ENCODE results near the gene IGSF23.

The IGSF23 gene

DNA sequence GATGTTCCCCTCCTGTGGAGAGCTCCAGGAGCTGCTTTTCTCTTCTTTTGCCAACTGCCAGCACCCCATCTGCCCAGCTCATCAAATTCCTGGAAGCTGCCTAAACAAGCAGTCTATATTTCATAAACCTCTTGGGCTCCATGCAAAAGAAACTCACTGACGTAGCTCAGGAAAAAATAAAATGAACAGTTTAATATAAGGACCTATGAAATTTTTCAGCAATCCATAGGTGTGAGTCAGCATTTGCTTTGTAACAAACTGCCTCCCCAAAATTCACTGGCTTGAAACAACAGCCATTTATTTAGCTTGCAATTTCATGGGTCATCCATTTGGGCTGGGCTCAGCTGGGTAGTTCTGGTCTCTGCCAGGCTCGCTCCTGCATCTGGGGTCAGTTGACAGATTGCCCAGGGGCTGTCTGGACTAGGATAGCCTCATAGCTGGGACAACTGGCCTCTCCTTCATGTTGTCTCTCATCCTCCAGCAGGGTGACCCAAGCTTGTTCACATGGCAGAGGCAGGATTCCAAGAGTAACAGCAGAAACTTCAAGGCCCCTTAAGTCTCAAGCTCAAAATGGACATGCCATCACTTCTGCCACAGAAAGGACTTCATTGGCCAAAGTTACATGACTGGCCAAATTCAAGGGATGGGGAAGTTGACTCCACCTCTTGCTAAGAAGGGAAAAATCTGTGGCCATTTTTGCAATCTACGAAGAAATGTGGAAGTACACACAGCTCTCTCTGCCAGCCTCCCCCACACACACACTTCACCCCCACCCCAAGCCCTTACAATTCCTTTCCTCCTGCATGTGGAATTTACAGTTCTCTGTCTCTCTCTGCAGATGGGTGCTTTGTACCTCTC is 22.4 kb downstream of the IGSF23 start:
- Histone ChIP-seq H3K27ac (no peak overlapping the region), H3K36me3 (ENCODE audit: control insufficient read depth, insufficient read depth, low read length) (no peaks in the 10 kb centered on the region), H3K9me3 (ENCODE audit: control insufficient read depth, low read length) (no peaks in the 10 kb centered on the region), H3K27me3 (ENCODE audit: control insufficient read depth, insufficient read depth, low read length) (no peaks in the 10 kb centered on the region), H3K9ac (no peak overlapping the region), H3K79me2 (no peaks in the 10 kb centered on the region), H2AFZ (no peak overlapping the region), H3K4me3 (ENCODE audit: low read depth, low read length) (no peak overlapping the region), H3K4me1 (no peaks in the 10 kb centered on the region), H3K4me2 (ENCODE audit: low read length) (no peak overlapping the region)
- TF ChIP-seq, protein P1, sequence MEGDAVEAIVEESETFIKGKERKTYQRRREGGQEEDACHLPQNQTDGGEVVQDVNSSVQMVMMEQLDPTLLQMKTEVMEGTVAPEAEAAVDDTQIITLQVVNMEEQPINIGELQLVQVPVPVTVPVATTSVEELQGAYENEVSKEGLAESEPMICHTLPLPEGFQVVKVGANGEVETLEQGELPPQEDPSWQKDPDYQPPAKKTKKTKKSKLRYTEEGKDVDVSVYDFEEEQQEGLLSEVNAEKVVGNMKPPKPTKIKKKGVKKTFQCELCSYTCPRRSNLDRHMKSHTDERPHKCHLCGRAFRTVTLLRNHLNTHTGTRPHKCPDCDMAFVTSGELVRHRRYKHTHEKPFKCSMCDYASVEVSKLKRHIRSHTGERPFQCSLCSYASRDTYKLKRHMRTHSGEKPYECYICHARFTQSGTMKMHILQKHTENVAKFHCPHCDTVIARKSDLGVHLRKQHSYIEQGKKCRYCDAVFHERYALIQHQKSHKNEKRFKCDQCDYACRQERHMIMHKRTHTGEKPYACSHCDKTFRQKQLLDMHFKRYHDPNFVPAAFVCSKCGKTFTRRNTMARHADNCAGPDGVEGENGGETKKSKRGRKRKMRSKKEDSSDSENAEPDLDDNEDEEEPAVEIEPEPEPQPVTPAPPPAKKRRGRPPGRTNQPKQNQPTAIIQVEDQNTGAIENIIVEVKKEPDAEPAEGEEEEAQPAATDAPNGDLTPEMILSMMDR (IDR thresholded peaks at IDR 0.05): no peak

- no peaks in the 10 kb centered on the region for H3K36me3 ChIP-seq (ENCODE audit: control insufficient read depth, insufficient read depth, low read length)
- H2AFZ ChIP-seq: no peak overlapping the region
- no peak overlapping the region for H3K4me2 ChIP-seq (ENCODE audit: low read length)
- no peak overlapping the region for H3K27ac ChIP-seq
- H3K9ac ChIP-seq: no peak overlapping the region
- H3K9me3 ChIP-seq (ENCODE audit: control insufficient read depth, low read length): no peaks in the 10 kb centered on the region
- no peak overlapping the region for H3K4me3 ChIP-seq (ENCODE audit: low read depth, low read length)
- TF ChIP-seq, protein P1 (IDR thresholded peaks at IDR 0.05): no peak
- H3K79me2 ChIP-seq: no peaks in the 10 kb centered on the region
- no peaks in the 10 kb centered on the region for H3K4me1 ChIP-seq
- H3K27me3 ChIP-seq (ENCODE audit: control insufficient read depth, insufficient read depth, low read length): no peaks in the 10 kb centered on the region
These were observed 23.4 kb downstream of the IGSF23 start for GRCh38 chr19:44636439-44637389.

DNA sequence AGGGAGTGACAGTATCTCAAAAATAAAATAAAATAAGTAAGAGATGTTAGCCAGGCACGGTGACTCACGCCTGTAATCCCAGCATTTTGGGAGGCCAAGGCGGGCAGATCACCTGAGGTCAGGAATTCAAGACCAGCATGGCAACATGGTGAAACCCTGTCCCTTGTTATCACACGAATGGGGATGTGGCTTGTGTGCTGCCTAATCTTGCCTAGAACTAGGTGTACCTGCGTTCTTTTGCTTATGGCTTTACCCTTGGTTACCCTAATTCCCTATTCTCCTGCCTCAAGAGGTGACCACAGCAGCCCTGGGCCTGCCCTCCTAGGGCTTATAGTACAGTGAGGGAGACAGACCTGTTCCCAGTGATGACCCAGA is 24.0 kb downstream of the IGSF23 start:
- Histone ChIP-seq H3K4me3 (ENCODE audit: low read depth, low read length) (no peak overlapping the region), H3K9ac (no peak overlapping the region), H3K9me3 (ENCODE audit: control insufficient read depth, low read length) (no peaks in the 10 kb centered on the region), H3K27ac (no peak overlapping the region), H3K4me1 (no peaks in the 10 kb centered on the region), H3K27me3 (ENCODE audit: control insufficient read depth, insufficient read depth, low read length) (no peaks in the 10 kb centered on the region), H3K79me2 (no peaks in the 10 kb centered on the region), H3K36me3 (ENCODE audit: control insufficient read depth, insufficient read depth, low read length) (no peaks in the 10 kb centered on the region), H3K4me2 (ENCODE audit: low read length) (no peak overlapping the region), H2AFZ (no peak overlapping the region)
- TF ChIP-seq, protein P1 (IDR thresholded peaks at IDR 0.05): no peak

GRCh38 chr19:44640518-44640917 is 27.2 kb downstream of the IGSF23 start:
- Histone ChIP-seq H3K9ac (no peak overlapping the region), H3K4me1 (no peaks in the 10 kb centered on the region), H3K79me2 (no peaks in the 10 kb centered on the region), H3K4me3 (ENCODE audit: low read depth, low read length) (no peak overlapping the region), H3K27me3 (ENCODE audit: control insufficient read depth, insufficient read depth, low read length) (no peaks in the 10 kb centered on the region), H2AFZ (no peak overlapping the region), H3K27ac (no peak overlapping the region), H3K4me2 (ENCODE audit: low read length) (no peak overlapping the region), H3K36me3 (ENCODE audit: control insufficient read depth, insufficient read depth, low read length) (no peaks in the 10 kb centered on the region), H3K9me3 (ENCODE audit: control insufficient read depth, low read length) (no peaks in the 10 kb centered on the region)
- TF ChIP-seq, protein P1 (IDR thresholded peaks at IDR 0.05): no peak

Measured in parathyroid adenoma (tissue), 2 donors.